ENCODE measurements around the gene AP5B1.
"Not testable (repeated sequence)": the region's sequence is repeated elsewhere in the genome, so short reads cannot be mapped to it uniquely, and the experiment has no call there.

Gene AP5B1

GRCh38 chr11:65786008-65786785 lies 5.4 kb upstream of the AP5B1 start:
- DNase-seq (ENCODE audit: low read depth, low spot score): no peak

DNA sequence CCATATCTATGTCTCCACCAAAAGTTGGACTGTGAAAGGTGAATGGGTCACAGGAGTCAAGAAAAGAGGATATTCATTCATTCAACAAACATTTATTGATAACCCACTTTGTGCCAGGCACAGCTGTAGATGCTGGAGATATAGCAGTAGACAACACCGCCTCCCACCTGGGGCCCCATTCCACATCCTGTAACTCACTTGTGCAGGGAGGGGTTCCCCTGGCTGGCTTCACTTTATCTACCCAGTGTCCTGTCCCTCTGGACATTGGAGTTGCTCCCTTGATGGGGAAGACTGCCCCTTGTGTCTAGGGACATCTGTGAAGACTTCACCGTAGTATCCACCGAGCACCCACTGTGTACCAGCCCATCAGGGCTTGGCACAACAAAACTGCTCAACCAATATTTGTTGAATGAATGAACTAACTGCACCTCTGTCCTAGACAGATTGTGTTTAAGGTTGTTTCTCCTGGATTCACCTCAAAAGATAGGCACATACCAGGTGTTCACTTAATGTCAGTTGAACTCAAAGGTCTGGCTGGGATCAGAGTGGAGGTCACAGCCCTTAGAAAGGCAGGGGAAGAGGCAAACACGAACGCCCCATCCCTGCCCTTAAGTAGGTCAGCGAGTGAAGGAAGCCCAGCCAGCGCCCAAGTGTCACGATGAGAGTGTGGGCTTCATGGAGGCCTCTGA lies 4.7 kb upstream of the AP5B1 start:
- no peak for DNase-seq (ENCODE audit: low read depth, low spot score)

- no peak for DNase-seq (ENCODE audit: low read depth, low spot score)
Observed at GRCh38 chr11:65782816-65783228, 2.0 kb upstream of the AP5B1 start.

DNA sequence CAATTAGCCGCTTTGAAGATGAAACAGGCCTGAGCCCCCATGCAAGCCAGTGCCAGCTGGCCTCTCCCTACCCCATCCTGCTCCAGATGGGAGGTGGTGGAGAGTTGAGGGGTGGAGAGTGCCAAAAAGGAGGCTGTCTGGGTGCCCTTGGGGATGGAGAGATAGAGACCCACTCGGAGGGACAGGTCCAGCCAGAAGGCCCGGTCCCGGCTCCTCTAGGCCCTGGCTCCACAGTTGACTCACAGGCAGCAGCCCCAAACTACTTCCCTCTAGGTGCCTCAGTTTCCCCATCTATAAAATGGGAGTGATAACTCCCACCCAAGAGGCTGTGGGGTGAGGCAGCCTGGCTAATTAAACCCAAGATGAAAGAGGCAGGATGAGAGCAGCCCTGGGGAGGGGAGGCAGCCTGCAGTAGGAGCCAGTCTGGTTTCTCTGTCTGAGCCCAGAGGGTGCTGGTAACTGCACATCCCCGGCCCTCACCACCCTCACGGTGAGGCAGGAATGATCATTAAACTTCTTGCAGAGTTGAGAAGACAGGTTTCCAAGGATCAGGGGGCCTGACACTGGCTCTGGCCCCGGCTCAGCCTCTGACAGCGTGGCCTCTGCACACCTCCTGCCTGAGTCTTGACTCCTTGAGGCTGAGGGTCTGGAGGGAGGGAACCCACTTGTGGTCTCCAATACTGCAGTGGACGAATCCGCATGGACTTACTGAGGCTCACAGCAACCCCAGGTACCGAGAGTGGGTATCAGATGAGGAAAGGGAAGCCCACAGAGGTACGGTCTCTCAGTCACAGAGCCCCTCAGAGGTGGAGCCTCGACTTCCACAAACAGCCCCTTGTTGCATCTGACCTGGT lies 1.4 kb upstream of the AP5B1 start:
- DNase-seq (ENCODE audit: low read depth, low spot score): no peak

DNA sequence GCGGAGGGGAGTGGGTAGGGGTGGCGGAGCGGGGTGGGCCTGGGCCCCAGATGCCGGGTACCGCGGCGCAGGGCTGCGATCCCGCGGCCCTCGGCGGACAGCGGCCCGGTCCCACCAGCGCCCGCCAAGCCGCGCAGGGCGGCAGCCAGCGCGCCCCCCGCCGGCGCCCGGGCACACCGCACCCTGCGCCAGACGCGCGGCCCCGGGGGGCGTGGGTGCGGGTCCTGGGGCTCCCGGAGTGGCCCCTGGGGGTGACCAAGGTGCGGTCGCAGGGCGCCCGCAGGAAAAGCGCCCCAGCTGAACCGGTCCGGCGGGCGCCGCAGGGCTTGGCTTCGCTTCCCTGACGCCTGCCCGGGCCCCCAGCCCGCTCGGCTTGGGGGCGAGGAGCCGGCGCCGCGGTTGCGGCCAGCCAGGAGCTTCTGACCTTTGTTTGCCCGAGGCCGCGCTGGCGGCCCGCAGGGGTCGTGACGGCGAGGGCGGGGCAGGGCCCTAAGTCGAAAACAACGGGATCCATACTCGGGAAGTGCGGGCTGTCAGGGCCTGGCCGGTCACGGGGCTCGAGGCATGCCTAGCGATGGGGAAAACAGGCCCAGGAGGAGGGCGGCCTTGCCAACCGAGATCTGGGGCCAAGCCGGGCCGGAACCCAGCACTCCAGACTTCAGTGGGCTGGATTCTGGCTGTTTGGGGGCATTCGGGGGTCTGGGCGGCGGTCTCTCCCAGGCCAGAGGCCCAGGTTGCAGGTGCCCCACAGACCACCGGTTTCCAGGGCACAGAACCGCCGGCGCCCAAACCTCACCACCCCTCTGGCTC lies 581 bp upstream of the AP5B1 start:
- no peak for DNase-seq (ENCODE audit: low read depth, low spot score)

DNA sequence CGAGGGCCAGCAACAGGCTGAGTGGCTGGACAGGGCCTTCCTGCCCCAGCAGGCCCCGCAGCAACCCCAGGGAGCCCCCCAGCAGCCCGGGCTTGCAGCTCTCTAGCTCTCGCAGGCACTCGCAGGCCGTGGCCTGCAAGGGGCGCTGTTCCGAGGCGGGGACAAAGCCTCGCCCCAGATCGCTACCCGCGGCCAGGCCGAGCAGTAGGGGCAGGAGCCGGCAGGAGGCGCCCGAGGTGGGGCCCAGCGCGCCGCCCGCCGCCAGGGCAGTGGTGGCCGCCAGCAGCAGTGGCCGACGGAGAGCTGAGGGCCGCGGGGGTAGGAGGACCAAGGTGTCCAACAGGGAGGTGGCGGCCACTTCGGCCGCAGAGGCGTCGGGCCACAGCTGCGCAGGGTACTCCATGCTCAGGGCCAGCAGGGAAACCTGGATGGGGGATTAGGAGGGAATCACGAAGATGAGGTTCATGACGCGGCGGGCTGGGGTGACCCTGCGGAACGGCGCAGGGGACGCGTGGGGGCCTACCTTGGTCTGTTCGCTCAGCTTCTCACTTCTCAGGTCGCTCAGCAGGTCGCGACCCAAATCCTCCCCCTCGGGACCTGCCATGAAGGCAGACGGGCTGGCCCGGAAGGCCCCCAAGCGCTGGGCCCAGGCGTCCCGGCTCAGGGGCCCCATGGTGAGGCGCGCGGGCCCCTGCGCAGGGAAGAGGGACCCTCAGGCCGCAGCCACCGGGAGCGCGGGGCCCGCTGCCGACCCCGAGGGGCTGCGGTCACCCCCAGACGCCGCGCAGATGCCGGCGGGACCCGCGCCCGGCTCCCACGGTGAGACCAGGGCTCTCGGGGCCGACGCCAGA lies 632 bp downstream of the AP5B1 start:
- DNase-seq (ENCODE audit: low read depth, low spot score): peak; percentile 47

DNA sequence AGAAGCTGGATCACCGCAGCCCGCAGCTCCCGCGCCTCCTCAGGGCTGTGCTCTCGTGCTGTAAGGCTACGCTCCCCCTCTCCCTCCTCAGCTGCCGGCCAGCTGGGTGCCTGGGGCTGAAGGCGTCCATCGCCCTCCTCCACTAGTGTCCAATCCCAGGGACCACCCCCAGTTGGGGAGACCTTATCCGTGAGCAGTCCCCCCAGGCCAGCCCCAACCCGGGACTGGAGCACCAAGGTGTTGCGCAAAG lies 1.2 kb downstream of the AP5B1 start:
- DNase-seq (ENCODE audit: low read depth, low spot score): no peak

DNA sequence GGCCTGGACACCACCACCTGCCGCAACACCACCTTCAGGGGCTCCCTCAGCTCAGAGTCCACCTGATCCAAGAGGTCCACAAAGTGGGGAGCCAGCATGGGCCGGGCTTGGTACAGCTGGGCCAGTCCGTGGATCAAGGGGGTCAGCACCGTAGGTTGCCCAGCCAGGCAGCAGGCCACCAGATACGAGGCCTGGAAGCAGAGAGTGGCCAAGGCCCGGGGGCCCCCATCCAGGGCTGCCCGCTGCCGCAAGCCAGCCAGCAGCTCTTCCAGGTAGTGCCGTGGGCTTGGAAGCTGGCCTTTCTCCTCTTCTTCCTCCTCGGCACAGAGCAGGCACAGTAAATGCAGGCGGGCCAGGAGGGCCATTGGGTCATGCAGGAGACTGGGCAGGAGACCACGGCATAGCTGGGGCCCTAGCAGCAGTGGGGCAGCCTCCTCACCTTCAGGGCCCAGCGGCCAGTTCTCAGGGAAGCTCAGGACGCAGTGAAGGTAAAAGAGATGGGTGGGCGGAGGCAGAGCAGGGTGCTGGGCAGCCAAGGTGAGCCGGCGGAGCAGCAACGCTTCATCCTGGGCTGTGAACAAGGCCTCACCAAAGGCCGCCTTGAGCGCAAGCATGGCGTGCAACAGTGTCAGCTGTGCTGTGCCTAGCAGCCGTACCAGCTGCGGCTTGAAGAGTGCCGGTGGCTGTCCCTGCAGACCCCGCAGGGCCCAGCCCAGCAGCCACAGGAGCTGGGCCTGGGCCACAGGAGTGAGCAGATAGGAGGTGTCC lies 1.7 kb downstream of the AP5B1 start:
- DNase-seq (ENCODE audit: low read depth, low spot score): no peak

GRCh38 chr11:65778431-65778900 lies 2.3 kb downstream of the AP5B1 start:
- no peak for DNase-seq (ENCODE audit: low read depth, low spot score)

GRCh38 chr11:65777821-65778361 lies 2.9 kb downstream of the AP5B1 start:
- DNase-seq (ENCODE audit: low read depth, low spot score): no peak

DNA sequence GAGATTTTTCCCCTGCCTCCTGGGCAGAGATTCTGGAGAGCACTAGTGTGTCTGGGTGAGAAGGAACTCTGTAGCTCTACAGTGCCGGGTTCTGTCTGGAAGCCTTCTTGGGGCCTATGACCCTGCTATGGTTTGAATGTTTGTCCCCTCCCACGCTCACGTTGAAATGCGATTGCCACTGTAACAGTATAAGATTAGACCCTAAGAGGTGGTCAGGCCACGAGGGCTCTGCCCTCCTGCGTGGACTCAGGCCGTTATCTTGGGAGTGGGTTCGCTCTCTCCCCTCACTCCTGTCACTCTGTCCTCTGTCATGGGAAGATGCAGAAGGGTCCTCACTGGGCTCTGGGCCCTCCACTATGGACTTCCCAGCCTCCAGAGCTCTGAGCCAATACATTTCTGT lies 3.5 kb downstream of the AP5B1 start:
- no peak for DNase-seq (ENCODE audit: low read depth, low spot score)

DNA sequence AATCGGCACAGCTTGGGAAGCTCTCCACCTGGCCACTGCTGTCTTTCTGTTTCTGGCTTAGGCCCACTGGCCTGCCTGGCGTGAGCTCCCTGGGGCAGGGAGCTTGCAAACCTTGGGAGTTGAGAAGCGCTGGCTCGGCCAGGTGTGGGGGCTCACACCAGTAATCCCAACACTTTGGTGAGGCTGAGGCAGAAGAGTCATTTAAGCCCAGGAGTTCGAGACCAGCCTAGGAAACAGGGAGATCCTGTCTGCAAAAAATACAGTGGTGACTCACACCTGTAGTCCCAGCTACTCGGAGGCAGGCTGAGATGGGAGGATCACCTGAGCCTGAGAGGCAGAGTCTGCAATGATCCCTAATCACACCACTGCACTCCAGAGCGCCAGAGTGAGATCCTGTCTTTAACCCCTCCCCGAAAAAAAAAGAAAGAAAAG lies 4.0 kb downstream of the AP5B1 start:
- no peak for DNase-seq (ENCODE audit: low read depth, low spot score)

DNA sequence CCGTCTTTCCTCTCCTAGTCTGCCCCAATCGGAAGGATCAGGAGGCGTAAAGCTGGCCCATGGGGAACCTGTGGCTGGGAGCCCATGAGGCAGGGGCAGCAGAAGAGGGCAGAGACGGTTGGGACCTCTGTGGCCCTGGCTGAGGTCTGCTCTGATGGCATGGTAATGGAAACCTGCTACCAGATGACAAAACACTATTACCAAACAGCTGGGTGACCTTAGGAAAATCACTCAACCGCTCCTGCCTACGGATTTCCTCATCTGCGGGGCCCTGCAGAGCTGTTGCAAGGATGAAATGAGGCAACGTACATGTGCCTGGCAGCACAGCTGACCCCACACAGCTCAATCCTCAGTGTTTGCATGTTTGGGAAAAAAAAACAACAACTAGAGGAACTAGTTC lies 4.6 kb downstream of the AP5B1 start:
- DNase-seq (ENCODE audit: low read depth, low spot score): no peak

GRCh38 chr11:65774525-65775306 lies 6.1 kb downstream of the AP5B1 start:
- no peak for DNase-seq (ENCODE audit: low read depth, low spot score)

GRCh38 chr11:65773784-65774411 lies 6.9 kb downstream of the AP5B1 start:
- DNase-seq (ENCODE audit: low read depth, low spot score): no peak

GRCh38 chr11:65771589-65772112 lies 9.1 kb downstream of the AP5B1 start:
- no peak for DNase-seq (ENCODE audit: low read depth, low spot score)

- DNase-seq (ENCODE audit: low read depth, low spot score): no peak
Observed at GRCh38 chr11:65770951-65771567, 9.7 kb downstream of the AP5B1 start.

GRCh38 chr11:65767806-65768205 lies 13.0 kb downstream of the AP5B1 start:
- DNase-seq (ENCODE audit: low read depth, low spot score): not testable (repeated sequence)
